ENCODE data around the gene MAP3K4.

DNA sequence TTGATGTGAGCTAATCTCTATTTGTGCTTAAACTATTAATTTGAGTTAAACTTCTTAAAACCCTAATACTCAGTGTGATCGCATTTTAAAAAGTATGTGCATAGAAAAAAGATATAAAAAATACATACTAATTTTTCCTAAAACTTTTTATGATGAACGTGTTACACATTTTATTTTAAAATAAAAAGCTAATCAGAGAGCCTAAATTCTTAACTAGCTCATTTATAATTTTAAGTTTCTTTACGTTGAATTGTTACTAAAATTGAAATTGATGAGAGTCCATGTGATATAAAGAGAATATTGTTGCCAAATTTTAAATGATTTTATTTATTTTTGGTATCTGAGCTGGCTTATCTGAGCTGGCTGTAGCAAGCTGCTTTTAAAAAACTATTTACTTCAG is 6.6 kb downstream of the MAP3K4 start:
- TF ChIP-seq LEF1 (IDR thresholded peaks at IDR 0.05; ENCODE audit: borderline replicate concordance): no peak
- no peak for TF ChIP-seq FOXA1 (IDR thresholded peaks at IDR 0.05)
- no peak for TF ChIP-seq HDGF (IDR thresholded peaks at IDR 0.05; ENCODE audit: borderline replicate concordance)
- TF ChIP-seq NFRKB (IDR thresholded peaks at IDR 0.05): no peak
- TF ChIP-seq BHLHE40 (IDR thresholded peaks at IDR 0.05; ENCODE audit: borderline replicate concordance): no peak
- no peak for TF ChIP-seq ARNT (IDR thresholded peaks at IDR 0.05)
- no peak for TF ChIP-seq SP1 (IDR thresholded peaks at IDR 0.05)
- TF ChIP-seq FOXK2 (IDR thresholded peaks at IDR 0.05): no peak
- TF ChIP-seq ELF4 (IDR thresholded peaks at IDR 0.05): no peak
- TF ChIP-seq FOXM1 (IDR thresholded peaks at IDR 0.05; ENCODE audit: borderline replicate concordance): no peak
